Tongue (tissue), 2 donors: ENCODE measurements around the gene TRPT1. TPM values are rescaled to one million over a fixed set of nuclear protein-coding genes. Genes with fewer than 3 reads are reported as not detected.

ENCODE experiments used
- DNase-seq: peaks from one replicate; pipeline ENCODE4 v3.0.0-alpha.2; 2015
- total RNA-seq: library from RNA; depleted of rRNA; stranded (reverse); fragments of >200 nt; gene quantifications from one replicate; pipeline ENCODE4 v1.2.3, GENCODE V29; 2014

Gene TRPT1
- total RNA-seq, 1 donor from 2014 or later = 53.3 TPM

DNA sequence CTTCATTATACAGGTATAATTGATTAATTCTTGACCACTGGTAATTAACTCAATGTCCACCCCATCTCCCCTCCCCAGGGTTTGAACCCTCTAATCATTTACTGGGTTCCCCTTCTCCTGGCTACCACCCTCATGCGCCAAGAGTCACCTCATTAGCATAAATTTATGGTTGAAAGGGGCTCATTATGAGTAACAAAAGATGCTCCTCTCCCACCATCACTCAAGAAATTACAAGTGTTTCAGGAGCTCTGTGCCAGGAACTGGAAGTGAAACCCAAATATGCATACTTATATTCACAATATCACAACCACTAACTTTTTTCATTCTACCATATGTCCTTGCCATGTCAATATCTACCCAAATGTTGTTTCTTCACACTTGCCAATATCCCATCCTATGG lies 47.8 kb downstream of the TRPT1 start:
- no peak for DNase-seq

DNA sequence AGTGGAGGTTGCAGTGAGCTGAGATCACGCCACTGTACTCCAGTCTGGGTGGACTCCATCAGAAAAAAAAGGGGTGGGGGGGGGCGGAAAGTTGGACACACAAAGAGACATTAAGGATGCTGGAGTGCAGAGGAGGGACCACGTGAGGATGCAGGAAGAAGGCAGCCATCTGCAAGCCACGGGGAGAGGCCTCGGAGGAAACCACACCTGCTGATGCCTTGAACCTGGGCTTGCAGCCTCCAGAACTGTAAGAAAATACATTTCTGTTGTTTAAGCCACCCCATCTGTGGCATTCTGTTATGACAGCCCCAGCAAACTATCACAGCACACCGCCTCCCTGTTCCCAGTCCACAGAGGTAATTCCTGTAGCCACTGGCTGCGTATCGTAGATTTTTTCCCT lies 49.2 kb downstream of the TRPT1 start:
- DNase-seq = no peak

Other genes with a start within 250 kb of the TRPT1 start
- 44.0 TPM for gene OTUB1, start 239.7 kb downstream of the TRPT1 start, total RNA-seq
- 3.7 TPM for gene FLRT1, start 190.3 kb downstream of the TRPT1 start, total RNA-seq
- 58.8 TPM for gene MACROD1, start 60.1 kb downstream of the TRPT1 start, total RNA-seq
- 94.2 TPM for gene STIP1, start 40.0 kb downstream of the TRPT1 start, total RNA-seq
- gene FERMT3, start 19.5 kb downstream of the TRPT1 start, total RNA-seq = 5.7 TPM
- 35.1 TPM for gene NUDT22, start 88 bp upstream of the TRPT1 start, total RNA-seq
- gene DNAJC4, start 4.4 kb upstream of the TRPT1 start, total RNA-seq = 16.7 TPM
- gene VEGFB, start 8.4 kb upstream of the TRPT1 start, total RNA-seq = 46.5 TPM
- 28.6 TPM for gene FKBP2, start 14.9 kb upstream of the TRPT1 start, total RNA-seq
- 82.5 TPM for gene PPP1R14B, start 20.8 kb upstream of the TRPT1 start, total RNA-seq
- 18.5 TPM for gene PLCB3, start 25.3 kb upstream of the TRPT1 start, total RNA-seq
- 40.0 TPM for gene BAD, start 58.5 kb upstream of the TRPT1 start, total RNA-seq
- gene GPR137, start 59.7 kb upstream of the TRPT1 start, total RNA-seq = 13.3 TPM
- gene KCNK4, start 65.1 kb upstream of the TRPT1 start, total RNA-seq = not detected
- gene CATSPERZ, start 74.2 kb upstream of the TRPT1 start, total RNA-seq = not detected
- 62.6 TPM for gene ESRRA, start 79.3 kb upstream of the TRPT1 start, total RNA-seq
- gene TRMT112, start 91.4 kb upstream of the TRPT1 start, total RNA-seq = 150 TPM
- 169 TPM for gene PRDX5, start 91.9 kb upstream of the TRPT1 start, total RNA-seq
- gene CCDC88B, start 114.0 kb upstream of the TRPT1 start, total RNA-seq = 6.4 TPM
- gene RPS6KA4, start 133.0 kb upstream of the TRPT1 start, total RNA-seq = 25.4 TPM